HG03175 (cell line): Measurements from ENCODE around the gene MYCL.
"Not testable (repeated sequence)": the region's sequence is repeated elsewhere in the genome, so short reads cannot be mapped to it uniquely, and the experiment has no call there.

Source experiments
- ATAC-seq: cut with Tn5 transposase; IDR thresholded peaks from one replicate; pipeline ENCODE4 v1.9.1; 2021; ENCODE audit warnings: mild to moderate bottlenecking, moderate library complexity; ENCODE audit not compliant: unreplicated experiment

The MYCL gene

DNA sequence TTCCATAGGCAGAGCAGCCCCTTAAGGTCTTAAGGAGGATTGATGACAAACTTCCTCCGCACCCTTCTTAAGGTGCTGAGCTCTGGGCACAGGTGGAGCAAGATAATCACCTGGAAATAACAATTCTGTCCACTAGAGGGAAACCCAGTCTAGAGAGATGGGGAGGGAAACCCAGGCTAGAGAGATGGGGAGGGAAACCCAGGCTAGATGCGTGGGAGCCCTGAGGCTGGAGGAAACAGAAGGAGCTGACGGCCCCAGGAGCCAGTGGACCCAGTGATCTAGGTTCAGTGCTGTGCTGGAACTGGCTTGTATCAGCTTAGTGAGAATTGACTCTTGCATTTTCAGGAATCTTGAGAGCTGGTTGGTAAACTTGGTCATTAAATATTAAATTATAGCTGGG lies 17.8 kb upstream of the MYCL start:
- ATAC-seq = peak; percentile 46

DNA sequence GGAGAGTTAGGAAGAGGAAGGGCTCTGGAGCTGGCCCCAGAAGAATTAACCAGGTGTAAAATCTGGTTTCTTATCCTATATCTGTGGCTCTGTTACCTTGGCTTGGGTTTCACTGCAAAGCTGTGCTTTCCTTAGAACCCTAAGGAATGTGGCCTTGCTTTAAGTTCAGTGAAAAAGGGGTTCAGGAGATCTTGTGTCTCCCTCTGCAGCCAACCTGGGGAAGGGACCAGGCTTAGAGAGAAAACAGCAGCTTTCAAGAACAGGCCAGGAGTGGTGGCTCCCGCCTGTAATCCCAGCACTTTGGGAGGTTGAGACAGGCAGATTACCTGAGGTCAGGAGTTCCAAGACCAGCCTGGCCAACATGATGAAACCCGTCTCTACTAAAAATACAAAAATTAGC lies 16.1 kb upstream of the MYCL start:
- no peak for ATAC-seq

DNA sequence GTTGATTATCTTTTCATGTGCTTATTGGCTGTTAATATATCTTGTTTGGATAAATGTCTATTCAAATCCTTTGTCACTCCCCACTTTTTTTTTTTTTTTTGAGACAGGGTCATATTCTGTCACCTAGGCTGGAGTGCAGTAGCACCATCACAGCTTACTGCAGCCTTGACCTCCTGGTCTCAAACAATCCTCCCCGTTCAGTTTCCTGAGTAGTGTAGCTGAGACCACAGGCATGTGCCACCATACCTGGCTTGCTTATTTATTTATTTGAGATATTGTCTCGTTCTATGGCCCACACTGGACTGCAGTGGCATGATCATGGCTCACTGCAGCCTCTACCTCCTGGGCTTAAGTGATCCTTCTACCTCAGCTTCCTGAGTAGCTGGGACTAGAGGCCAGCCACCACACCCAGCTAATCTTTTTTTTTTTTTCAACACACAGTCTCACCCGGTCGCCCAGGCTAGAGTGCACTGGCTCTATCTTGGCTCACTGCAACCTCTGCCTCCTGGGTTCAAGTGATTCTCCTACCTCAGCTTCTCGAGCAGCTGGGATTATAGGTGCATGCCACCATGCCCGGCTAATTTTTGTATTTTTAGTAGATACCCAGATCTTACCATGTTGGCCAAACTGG lies 13.9 kb upstream of the MYCL start:
- ATAC-seq = no peak

DNA sequence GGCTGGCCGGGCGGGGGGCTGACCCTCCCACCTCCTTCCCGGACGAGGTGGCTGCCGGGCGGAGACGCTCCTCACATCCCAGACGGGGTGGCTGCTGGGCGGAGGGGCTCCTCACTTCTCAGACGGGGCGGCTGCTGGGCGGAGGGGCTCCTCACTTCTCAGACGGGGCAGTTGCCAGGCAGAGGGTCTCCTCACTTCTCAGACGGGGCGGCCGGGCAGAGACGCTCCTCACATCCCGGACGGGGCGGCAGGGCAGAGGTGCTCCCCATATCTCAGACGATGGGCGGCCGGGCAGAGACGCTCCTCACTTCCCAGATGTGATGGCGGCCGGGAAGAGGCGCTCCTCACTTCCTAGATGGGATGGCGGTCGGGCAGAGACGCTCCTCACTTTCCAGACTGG lies 11.4 kb upstream of the MYCL start:
- not testable (repeated sequence) for ATAC-seq

DNA sequence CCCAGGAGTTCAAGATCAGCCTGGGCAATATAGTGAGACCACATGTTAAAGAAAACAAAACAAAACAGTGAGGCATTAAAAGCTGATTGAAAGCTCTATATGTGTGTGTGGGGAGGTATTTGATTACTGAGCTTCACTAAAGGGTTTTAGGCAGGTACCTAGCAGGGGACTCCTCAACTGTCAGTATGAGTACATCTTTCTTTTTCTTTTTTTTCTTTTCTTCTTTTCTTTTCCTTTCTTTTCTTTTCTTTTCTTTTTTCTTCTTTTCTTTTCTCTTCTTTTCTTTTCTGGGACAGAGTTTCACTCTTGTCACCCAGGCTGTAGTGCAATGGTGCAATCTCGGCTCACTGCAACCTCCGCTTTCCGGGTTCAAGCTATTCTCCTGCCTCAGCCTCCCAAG lies 8.5 kb upstream of the MYCL start:
- no peak for ATAC-seq

DNA sequence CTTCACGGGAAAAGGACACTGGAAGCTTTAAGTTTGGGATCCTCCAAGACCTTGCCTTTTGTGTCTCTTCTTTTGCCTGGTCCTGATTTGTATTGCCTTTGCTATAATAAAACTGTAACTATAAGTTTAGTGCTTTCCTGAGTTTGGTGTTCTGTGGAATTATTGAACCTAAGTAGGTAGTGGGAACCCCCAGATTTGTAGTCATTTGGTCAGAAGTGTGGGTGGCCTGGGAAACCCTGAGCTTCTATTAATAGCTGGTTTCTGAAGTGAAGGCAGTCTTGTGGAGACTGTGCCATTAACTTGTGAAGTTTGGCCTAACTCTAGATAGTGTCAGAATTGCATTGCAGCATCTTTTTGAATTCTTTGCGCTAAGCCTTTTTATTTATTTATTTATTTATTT lies 6.8 kb upstream of the MYCL start:
- no peak for ATAC-seq

DNA sequence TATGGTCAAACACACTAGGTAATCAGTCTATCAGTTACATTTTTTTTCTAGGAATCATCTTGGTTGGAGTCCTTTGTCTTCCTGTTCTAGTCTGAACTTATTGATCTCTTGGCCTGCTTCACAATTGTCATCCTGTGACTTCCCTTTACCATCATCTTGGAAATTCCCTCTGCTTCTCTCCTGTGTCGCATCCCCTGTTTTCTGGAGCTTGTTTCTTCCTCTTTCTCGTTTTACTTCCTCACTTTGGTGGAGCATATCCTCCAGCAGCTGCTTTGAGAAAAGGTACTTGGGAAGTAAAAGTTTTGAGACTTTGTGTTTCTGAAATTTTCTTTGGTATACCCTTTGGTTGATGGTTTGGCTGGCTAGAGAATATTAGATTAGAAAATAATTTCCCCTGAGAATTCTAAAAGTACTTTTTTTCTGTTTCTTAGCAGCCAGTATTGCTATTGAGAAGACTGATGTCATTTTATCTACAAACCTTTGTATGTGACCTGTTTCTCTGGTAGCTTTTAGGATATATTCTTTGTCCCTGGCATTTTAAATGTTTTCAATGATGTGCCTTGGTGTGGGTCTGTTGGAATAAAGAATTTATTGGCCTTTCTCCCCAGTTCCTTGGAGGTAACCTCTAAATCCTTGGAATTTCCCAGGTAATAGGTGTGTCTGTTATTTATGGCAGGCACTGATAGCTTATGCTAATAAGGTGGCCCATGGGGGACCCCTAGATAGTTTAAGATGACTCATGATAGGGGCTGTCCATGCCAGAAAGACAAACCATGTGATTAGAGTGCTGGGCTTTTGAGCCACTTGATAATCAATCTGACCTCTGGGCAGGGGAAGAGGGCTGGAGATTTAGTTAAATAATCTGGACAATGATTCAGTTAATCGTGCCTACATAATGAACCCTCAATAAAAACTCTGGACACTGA lies 6.1 kb upstream of the MYCL start:
- ATAC-seq = no peak

DNA sequence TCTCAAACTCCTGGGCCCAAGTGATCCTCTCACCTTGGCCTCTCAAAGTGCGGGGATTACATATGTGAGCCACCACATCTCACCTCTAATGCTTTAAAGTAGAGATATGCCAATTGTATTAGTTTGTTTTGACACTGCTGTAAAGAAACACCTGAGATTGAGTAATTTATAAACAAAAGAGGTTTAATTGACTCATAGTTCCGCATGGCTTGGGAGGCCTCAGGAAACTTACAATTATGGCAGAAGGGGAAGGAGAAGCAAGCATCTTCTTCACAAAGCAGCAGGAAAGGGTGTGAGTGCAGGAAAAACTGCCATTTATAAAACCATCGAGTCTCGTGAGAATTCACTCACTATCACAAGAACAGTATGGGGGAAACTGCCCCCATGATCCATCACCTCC lies 3.5 kb upstream of the MYCL start:
- ATAC-seq = no peak

DNA sequence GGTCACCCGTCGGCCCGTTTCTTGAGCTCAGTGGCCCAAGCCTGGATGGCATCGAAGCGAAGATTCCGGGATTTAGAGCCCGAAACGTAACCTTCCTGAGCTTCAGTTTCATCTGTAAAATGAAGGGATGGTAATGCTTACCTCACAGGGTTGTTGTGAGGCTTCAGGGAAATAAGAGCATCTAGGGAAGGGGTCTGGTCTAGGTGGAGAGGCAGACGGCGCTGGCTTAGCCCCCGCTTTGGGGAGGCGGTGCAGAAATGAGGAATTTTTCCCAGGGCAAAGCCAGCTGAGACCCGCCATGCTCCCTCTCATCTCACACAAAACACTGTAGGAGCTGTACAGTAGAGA lies 717 bp upstream of the MYCL start:
- no peak for ATAC-seq

DNA sequence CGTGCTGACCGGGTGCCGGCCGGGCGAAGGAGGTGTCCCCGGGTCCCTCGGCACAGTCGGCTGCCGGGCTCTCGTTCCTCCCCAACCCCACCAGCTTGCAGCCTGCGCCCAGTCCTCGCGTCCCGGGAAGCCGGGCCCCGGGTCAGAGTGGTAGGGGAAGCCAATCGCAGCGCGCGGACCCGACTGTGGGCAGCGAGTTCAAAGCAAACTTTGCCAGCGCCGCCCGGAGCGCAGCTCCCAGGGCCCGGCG lies 328 bp downstream of the MYCL start:
- no peak for ATAC-seq

DNA sequence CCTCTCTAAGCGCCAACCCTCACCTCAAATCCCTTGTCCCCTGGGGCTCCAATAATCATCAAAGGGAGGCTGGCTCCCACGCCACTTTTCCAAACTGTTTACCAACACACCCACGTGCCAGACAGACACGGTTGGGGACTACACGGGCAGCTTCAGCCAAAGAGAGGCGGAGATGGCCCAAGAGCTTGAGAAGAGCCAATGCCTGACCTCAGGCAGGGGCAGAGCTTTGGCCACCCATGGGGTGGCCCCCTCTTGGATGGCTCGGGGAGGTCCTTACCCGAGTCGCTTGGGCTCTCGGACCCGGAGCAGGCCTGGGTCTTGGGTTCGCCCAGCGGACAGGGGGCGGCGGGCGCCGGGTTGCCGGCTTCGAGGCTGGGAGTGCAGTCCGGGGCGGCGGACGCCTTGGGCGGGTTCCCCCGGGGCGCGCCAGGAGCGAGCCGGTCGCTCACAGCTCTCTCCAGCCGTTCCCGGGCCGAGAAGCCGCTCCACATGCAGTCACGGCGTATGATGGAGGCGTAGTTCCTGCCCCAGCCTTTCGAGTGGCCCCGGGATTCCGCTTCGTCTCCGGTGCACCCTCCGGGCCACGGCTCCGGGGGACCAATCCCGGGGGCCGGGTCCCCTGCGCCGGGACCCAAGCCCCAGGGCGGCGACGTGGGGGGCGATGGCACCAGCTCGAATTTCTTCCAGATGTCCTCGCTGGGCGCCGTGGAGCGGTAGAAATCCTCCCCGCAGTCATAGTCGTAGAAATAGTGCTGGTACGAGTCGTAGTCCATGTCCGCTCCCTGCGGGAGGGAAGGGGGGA lies 854 bp downstream of the MYCL start:
- ATAC-seq = no peak

DNA sequence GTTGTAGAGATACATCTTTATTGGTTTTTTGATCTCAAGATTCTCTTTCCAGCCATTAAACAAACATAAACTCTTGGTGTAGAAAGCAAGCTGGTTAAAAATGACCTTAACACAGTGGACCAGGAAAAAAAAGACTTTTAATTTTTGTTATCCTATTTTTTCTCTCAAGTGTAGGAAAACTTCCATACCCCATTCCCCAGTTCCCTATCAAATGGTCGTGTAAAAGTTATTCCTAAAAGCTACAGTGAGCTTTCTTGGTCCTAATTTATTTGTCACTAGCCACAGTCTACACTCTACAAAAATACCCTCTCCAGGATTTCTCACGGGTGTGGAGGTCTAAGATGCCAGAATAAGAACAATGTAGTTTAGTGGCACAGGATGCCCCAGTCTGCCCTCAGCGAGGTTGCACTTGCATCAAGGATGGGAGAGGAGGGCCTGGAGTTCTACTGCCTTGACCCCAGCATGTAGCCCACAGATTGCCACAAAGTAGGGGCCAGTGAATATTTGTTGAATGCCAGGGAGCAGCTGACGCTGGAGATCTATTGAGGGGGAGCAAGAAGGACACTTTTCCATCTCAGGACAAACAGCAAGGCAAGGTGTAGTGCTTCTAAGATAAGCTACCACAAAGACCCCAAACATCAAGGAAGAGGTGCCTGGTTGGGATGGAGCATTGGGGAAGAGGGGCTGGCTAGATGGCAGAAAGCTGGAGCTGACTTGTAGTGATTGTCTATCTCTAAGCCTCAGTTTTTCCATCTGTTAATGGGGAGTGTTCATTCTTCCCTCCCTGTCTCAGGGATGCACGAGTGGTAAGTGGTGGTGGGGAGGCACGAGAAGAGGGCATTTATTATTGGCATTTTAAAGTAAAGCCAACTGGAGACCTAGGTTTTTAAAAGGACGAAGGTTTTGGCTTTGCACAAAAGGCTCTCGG lies 1.8 kb downstream of the MYCL start:
- ATAC-seq = no peak

DNA sequence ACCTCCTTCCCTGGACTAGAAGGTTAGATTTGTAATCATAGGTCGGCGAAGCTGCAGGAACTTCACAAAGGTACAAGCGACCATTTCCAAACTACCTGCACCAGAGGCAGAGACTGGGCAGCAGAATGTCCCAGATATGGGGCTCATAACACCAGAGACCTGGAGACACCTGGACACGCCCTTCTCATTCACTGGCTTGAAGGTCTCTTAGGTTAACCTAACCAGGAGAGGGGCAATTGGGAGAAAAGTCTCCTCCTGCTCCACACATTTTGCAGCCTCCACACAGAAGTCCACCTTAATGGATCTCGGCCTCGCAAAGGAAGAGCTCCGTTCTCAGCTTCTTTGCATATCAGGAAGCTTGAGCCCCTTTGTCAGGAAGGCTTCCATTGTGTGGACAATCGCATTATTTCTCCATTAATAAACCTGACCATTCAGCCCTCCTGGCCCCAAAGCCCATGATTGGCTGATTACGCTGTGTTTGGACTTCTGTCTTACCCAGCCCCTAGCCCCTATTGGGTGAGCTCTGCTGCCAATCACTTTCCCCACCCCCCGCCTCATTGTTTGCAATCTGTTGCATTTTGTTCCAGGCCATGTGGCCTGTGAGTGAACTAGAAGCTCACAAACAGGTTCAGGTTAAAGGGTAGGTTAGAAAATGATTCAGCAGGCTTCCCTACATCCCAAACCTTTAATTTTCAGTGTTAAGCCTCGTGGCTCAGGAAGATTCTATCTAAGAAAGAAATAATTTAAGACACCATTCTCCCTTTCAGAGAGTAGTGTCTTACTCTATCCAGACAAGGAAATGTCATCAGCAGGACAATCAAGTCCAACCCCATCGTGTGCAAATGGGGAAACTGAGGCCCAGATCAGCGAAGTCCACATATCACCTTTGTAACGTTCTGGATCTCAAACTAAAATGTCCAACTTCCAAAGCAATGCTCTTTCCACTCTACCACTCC lies 2.8 kb downstream of the MYCL start:
- no peak for ATAC-seq

DNA sequence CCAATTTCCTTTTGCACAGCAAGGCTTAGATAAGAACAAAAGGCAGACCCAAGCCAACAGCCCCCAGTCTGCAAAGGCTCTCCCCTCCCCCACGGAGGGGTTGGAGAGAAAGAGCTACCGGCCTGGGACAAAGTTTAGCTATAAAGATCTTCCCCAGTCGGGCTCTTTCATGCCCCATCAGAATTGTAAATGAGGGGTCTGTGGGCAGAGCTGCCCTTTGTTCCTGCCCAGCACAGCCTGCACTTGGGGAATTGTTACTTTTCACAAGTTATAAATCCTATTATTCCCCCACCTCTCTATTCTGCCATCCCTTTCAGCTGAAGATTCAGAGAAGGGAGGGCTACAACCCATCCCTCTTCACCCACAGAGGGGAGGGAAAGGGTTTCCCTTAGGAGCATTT lies 3.5 kb downstream of the MYCL start:
- no peak for ATAC-seq

DNA sequence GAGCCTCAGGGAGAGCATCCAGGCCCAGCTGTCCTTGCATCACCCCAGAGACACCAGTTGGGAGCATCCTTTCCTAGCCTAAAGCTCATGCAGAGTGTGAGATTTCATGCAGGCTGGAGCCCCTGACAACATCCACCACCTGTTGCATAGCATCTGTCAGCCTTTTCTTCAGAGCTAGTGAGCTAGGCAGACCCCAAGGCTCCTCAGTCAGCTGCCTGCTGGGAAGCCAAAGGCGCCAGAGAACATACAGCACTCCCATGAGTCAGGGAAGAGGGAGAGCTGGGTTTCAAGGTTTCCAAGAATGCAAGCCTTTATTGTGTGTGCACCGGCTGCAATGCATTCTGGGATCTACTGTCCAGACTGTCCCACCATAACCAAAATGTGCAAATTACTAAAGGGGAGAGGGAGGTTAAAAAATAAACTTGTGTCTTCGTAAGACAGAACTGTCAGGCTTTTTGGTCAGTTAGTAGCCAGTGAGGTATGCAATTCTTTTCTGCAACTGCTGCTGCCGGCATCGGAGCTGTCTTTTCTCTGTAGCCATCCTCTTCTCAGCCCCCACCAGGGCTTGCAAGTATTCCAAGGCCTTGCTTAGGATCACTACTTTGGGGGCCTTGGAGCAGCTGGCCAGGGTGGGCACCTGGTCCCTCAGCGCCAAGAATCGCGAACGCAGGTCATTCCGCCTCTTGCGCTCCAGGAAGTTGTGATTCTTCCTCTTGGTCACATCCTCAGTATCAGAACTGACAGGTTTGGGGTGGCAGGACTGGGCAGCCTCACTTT lies 4.6 kb downstream of the MYCL start:
- no peak for ATAC-seq

DNA sequence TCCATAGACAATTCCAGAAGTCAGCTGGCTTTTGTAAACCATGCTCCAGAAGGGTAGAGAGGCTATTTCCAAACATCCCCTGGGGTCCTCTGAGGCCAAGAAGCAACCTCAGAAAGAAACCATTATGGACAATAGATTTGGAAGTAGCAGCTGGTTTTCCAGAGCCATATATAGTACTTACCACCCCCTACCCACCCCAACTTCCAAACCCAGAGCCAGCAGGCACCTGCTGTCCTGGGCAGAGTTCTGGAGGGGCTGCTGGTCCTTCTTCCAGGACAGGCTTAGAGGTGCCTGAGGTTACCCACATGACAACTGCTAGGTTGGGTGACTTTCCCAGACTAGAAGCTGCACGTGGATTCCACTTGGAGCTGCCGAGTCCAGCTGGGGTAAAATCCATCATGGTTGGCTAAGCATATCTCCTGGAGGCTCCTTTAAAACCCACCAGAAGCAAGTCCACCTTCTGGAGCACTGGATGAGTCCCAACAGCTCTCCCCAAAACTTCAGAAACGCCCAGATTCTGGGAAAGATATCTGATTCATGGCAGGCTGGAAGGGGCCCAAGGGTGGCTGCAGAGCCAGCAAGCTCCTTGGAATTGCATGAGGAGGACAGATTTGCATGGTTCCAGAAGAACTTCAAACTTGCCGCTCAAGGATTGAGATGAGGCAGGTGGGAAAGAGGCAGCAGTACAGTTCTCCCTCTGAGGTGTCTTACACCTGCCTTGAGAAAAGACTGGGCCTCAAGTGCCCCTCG lies 5.8 kb downstream of the MYCL start:
- ATAC-seq = no peak

DNA sequence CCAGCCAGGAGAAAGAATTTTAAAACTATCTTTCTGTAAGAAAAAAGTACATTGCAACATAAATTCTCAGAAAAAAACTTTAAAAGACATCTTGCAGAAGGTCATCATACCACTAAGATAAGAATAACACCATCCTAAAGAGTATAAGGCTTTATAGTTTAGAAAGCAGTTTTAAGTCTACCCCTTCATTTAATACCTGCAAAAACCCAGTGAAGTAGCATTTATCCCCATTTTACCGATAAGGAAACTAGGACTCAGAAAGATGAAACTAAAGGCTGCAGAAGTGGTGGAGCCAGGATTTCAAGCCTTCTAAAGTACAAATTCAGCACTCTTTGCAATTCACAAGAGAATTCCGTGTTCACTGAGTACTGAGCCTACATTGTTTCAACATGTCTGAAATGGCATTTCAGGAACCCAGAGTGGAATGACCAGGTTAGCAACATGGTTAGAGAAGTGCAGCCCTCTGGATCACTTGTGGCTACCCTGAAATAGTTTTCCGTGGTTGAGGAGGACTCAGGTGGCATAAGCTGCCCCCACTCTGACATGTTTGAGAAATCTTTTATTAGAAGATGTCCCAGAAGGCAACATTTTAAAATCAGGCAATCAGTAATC lies 6.7 kb downstream of the MYCL start:
- ATAC-seq = no peak
